IPS DF 19.7 (cell line): ENCODE results near the gene PTPRN2.

Experiments
- DNase-seq: peaks from one replicate; pipeline ENCODE4 v3.0.0-alpha.2; 2013; ENCODE audit warnings: low read depth, low spot score

PTPRN2 gene

GRCh38 chr7:157998884-157999552, 588.6 kb downstream of the PTPRN2 start:
- no peak for DNase-seq

DNA sequence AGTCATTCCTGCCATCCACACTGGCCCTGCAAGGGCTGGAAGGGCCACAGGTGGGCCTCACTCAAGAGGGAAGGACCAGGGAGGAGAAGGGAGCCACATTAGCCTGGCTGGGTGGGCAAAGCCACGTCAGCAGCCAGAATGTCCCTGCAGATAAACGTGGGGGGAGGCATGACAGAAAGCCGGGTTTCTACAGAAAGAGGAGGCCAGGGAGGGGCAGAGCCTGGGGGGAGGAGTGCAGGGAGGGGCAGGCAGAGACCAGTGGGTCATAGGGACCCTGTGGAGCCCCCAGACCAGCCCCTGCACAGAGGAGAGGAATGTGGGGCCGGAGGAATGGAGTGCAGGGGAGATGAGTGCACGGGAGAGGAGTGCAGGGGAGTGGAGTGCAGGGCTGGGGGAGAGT, 590.2 kb downstream of the PTPRN2 start:
- no peak for DNase-seq

GRCh38 chr7:157997080-157997440, 590.6 kb downstream of the PTPRN2 start:
- no peak for DNase-seq

- DNase-seq = no peak
Measured at GRCh38 chr7:157996359-157997079, 591.1 kb downstream of the PTPRN2 start.

- DNase-seq = no peak
Measured at GRCh38 chr7:157995815-157996214, 591.8 kb downstream of the PTPRN2 start.

DNA sequence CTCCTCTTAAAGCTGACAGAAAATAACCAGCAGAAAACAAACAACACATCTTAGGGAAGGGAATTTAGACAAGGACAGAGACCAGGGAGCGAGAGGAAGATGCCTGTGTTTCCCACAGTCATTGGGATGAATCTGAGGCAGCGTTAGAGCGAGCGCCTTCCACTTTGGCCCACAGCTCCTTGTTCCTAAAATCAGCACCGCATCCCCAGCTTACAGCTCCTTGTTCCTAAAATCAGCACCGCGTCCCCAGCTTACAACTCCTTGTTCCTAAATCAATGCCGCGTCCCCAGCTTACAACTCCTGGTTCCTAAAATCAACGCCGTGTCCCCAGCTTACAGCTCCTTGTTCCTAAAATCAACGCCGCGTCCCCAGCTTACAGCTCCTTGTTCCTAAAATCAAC, 593.3 kb downstream of the PTPRN2 start:
- DNase-seq = no peak

DNA sequence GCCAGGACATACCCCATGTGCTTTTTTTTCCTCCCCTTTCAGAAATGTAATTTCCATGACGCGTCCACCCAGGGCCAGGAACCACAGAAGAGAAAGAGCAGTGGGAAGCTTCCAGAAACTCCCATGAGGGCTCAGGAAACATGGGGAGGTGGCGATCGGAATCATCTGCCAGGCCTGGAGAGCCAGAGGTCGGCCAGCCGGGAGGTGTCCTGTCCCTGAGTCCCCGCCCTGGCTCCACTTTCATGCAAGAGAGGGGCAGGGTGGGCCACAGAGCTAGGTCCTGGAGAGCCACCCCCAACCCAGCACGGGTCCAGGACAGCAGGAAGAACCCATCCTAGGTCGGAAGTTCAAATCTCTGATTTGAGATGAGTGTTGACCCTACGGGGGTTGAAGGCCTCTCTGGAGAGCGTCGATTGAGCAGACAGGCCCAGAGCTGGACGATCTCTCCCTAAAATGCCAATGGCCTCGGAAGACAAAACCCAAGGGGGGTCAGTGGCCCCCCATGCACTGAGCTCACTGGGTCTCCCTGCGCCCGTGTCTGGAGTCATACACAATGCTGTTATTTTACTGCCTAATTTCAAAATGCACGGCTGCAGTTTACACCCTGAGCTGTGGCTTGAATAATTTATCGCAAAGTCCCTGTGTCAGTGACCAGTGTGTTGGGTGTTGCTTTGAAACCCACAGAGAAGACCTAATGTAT, 594.1 kb downstream of the PTPRN2 start:
- DNase-seq = no peak

GRCh38 chr7:157992511-157993160, 595.0 kb downstream of the PTPRN2 start:
- DNase-seq = no peak

GRCh38 chr7:157991761-157992160, 595.9 kb downstream of the PTPRN2 start:
- no peak for DNase-seq

DNA sequence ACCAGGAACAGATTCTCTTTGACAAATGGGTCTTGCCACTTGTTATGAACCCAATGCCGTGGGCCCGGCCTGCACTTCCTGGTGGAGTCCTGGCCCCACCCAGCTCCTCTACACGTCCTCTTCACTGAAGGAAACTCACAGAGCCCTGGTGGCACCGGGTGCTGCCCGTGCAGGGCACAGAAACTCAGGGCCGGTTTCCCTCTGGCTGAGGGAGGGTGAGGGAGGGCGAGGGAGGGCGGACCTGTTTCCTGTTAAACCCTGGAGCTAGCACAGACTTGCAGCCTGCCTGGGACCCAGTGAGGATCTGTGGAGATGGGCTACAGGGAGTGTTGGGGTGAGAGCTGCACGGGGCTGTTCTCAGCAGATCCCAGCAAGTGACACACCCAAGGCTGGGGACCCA, 596.3 kb downstream of the PTPRN2 start:
- DNase-seq = no peak

- DNase-seq = no peak
Measured at GRCh38 chr7:157990881-157991250, 596.8 kb downstream of the PTPRN2 start.

DNA sequence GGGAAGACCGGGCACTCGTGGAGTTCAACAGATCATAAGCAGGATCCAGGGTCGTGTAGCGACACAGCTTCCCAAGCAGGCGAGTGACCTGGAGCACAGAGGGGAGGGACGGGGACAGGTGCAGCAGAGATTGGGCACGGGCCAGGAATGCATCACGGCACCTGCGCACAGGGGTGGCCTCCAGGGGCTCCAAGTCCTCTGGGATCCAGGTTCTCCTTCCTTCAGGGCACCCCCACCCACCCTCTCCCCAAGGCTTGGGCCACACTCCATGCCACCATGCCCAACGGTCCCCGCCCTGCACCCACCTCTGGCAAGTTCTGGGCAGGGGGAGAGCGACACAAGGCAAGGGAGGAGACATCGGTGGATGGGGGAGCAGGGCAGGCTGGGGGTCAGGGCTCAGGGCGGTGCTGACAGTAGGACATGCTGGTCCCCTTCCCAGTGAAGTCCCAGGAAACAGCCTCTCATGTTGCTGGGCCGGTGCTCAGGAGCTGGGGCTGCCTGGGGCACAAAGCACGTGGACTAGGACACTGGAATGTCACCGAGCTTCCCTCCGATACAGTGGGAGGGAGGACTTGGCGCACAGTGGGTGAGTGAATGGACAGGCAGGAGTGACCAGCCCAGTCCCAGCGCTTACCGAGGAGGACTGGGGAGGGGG, 597.3 kb downstream of the PTPRN2 start:
- DNase-seq = no peak

DNA sequence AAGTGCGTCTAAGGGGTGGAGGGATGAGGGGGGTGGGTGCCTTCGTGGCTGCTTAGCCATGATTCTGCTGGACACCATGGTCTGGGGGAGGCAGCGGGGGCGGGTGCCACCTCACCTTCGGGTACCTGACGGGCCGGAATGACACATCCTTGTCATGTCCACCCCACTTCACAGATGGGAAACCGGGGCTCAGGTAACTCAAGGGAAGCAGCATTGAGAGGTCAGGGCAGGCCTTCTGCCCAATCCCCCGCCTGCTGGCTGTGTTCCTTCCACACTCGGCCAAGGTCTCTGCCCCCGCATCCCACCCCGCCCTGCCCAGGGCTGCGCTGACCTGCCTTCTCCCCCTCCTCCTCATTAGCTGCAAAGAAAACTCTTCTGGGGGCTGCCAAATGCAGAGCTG, 598.0 kb downstream of the PTPRN2 start:
- DNase-seq = no peak

- DNase-seq = no peak
Measured at GRCh38 chr7:157987906-157988305, 599.7 kb downstream of the PTPRN2 start.

GRCh38 chr7:157986051-157986450, 601.6 kb downstream of the PTPRN2 start:
- no peak for DNase-seq

DNA sequence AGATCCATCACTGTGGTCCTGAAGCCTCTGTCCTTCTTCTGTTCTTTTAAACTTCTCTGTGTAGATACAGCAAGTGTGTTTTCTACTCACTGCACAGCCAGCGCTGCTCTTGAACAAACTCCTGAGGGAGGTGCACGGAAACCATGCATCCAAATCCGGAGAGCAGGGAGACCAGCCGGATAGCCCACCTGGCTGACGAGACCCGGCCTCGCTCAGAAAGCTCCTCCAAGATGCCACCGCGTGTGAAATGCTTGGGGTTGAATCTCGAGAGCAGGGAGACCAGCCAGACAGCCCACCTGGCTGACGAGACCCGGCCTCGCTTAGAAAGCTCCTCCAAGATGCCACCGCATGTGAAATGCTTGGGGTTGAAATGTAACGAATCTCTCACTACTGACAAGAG, 602.0 kb downstream of the PTPRN2 start:
- DNase-seq = no peak

- DNase-seq = no peak
Measured at GRCh38 chr7:157984423-157985163, 603.0 kb downstream of the PTPRN2 start.

- no peak for DNase-seq
Measured at GRCh38 chr7:157983502-157984422, 603.9 kb downstream of the PTPRN2 start.

DNA sequence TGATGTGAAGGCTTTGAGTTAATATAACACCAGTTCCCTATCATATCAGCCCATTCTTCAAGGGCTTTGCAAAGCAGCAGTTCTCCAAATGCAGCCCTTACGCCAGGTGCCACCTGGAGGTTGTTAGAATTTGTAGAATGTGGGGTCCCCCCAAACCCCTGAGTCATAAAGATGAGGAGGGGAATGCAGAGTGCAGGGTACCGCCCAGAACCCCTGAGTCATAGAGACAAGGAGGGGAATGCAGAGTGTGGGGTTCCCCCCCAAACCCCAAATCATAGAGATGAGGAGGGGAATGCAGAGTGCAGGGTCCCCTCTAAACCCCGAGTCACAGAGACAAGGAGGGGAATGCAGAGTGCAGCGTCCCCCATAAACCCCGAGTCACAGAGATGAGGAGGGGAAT, 605.8 kb downstream of the PTPRN2 start:
- DNase-seq = no peak

- no peak for DNase-seq
Measured at GRCh38 chr7:157980774-157981173, 606.8 kb downstream of the PTPRN2 start.
